ENCODE results near the gene SLC23A1.
"Not testable (repeated sequence)": the region's sequence is repeated elsewhere in the genome, so short reads cannot be mapped to it uniquely, and the experiment has no call there.

Gene SLC23A1

DNA sequence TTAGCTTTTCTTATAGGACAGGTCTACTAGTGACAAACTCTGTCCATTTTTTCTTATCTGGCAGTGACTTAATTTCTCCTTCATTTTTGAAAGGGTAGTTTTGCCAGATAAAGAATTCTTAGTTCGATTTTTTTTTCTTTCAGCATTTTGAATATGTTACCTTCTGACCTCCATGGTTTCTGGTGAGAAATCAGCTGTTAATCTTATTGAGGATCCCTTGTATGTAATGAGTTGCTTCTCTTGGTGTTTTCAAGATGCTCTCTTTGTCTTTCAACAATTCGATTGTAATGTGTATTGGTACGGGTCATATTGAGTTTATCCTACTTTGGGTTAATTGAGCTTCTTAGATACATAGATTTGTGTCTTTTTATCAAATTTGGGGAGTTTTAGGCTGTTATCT is 28.9 kb downstream of the SLC23A1 start:
- no peak overlapping the region for H3K4me3 ChIP-seq (ENCODE audit: low read depth, low read length)
- TF ChIP-seq, protein P1, sequence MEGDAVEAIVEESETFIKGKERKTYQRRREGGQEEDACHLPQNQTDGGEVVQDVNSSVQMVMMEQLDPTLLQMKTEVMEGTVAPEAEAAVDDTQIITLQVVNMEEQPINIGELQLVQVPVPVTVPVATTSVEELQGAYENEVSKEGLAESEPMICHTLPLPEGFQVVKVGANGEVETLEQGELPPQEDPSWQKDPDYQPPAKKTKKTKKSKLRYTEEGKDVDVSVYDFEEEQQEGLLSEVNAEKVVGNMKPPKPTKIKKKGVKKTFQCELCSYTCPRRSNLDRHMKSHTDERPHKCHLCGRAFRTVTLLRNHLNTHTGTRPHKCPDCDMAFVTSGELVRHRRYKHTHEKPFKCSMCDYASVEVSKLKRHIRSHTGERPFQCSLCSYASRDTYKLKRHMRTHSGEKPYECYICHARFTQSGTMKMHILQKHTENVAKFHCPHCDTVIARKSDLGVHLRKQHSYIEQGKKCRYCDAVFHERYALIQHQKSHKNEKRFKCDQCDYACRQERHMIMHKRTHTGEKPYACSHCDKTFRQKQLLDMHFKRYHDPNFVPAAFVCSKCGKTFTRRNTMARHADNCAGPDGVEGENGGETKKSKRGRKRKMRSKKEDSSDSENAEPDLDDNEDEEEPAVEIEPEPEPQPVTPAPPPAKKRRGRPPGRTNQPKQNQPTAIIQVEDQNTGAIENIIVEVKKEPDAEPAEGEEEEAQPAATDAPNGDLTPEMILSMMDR (IDR thresholded peaks at IDR 0.05; ENCODE audit: low read depth, low read length) = no peak
- no peaks in the 10 kb centered on the region for H3K9me3 ChIP-seq (ENCODE audit: severe bottlenecking)
- no peak overlapping the region for H3K27ac ChIP-seq
- peaks cover 39% of the 10 kb centered on the region for H3K36me3 ChIP-seq
- no peak for DNase-seq
- H3K27me3 ChIP-seq (ENCODE audit: insufficient read depth, low read depth, severe bottlenecking) = no peaks in the 10 kb centered on the region

DNA sequence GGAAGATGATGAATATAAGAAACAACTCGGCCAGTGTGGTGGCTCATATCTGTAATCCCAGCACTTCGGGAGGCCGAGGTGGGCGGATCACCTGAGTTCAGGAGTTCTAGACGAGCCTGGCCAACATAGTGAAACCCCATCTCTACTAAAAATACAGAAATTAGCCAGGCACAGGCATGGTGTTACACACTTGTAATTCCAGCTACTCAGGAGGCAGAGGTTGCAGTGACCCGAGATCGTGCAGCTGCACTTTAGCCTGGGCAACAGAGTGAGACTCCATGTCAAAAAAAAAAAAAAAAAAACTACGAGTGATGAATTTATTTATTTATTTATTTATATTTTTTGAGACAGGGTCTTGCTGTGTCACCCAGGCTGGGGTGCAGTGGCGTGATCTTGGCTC is 35.2 kb downstream of the SLC23A1 start:
- not testable (repeated sequence) for H3K9me3 ChIP-seq (ENCODE audit: severe bottlenecking); H3K4me3 ChIP-seq (ENCODE audit: low read depth, low read length)
- H3K36me3 ChIP-seq = peaks cover 29% of the 10 kb centered on the region

DNA sequence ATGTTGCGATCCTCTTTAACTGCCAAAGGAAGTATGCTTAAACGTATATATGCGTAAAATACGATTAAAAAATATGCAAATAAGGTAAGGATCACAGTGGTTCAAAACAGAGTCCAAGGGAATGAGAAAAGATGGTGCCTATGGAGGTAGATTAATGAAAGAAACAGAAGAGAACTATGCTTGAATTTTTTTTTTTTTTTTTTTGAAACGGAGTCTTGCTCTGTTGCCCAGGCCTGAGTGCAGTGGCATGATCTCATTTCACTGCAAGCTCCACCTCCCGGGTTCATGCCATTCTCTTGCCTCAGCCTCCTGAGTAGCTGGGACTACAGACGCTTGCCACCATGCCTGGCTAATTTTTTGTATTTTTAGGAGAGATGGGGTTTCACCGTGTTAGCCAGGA is 37.7 kb downstream of the SLC23A1 start:
- H3K9me3 ChIP-seq (ENCODE audit: severe bottlenecking); H3K4me3 ChIP-seq (ENCODE audit: low read depth, low read length); H3K27me3 ChIP-seq (ENCODE audit: insufficient read depth, low read depth, severe bottlenecking); DNase-seq; H3K27ac ChIP-seq: not testable (repeated sequence)
- peaks cover 28% of the 10 kb centered on the region for H3K36me3 ChIP-seq

More for the DNA sequence above, 35.2 kb downstream of the SLC23A1 start:
- H3K27ac ChIP-seq; H3K27me3 ChIP-seq (ENCODE audit: insufficient read depth, low read depth, severe bottlenecking); DNase-seq: not testable (repeated sequence)

DNA sequence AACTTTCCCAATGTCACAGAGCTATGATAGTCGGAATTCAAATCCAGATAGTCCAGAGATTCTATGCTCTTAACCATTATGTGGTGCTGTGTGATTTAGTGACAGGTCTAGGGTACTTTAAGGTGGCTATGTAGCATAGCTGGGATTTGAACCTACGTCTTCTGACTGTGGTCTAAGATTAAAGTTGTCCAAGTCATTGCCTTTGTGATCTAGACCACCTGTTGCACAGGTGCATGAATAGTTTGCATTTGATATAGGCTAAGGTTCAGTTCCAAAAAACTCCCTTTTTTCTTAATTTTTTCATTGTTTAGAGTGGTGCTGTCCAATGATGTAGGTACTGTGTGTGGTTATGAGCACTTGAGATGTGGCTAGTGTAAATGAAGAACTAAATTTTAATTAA is 38.9 kb downstream of the SLC23A1 start:
- Histone ChIP-seq H3K9me3 (ENCODE audit: severe bottlenecking) (peaks cover 3% of the 10 kb centered on the region), H3K36me3 (peaks cover 28% of the 10 kb centered on the region), H3K27ac (no peak overlapping the region), H3K27me3 (ENCODE audit: insufficient read depth, low read depth, severe bottlenecking) (no peaks in the 10 kb centered on the region), H3K4me3 (ENCODE audit: low read depth, low read length) (no peak overlapping the region)
- TF ChIP-seq, protein P1 (IDR thresholded peaks at IDR 0.05; ENCODE audit: low read depth, low read length) = no peak
- DNase-seq = no peak

DNA sequence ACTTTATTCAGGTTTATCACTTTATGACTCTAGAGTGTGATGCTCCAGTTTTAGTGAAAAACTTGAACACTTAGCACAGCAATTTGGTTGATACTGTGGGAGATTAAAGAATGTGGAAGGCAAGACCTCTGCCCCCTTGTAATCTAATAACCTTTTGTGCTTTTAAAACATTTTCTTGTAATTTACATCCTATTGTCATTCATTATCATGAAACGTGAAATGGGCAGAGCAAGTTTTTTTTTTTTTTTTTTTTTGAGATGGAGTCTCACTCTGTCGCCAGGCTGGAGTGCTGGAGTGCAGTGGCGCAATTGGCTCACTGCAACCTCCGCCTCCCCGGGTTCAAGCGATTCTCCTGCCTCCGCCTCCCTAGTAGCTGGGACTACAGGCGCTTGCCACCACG is 39.6 kb downstream of the SLC23A1 start:
- H3K27ac ChIP-seq = no peak overlapping the region; the same call in 1 of the 2 replicates
- DNase-seq = no peak

DNA sequence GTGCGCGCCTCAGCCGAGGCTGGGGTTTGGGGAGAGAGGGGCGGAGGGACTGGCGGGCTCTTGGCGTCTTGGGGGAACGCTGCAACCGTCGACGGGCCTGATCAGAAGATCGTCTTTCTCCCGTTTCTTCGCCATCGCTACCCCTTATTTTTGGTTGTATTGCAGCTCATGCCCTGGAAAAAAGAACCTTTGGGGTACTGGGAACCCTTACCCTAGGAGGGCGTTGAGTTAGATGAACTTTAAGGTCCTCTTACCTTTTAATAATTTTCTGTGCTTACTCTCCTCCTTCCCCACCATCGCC is 40.7 kb downstream of the SLC23A1 start:
- TF ChIP-seq, protein P1 (IDR thresholded peaks at IDR 0.05; ENCODE audit: low read depth, low read length) = no peak
- DNase-seq = no peak
- Histone ChIP-seq H3K4me3 (ENCODE audit: low read depth, low read length) (peak overlapping the region; percentile 70), H3K36me3 (peaks cover 28% of the 10 kb centered on the region), H3K27ac (peak overlapping the region; percentile 96), H3K27me3 (ENCODE audit: insufficient read depth, low read depth, severe bottlenecking) (no peaks in the 10 kb centered on the region), H3K9me3 (ENCODE audit: severe bottlenecking) (peaks cover 3% of the 10 kb centered on the region)

More for the DNA sequence above, 39.6 kb downstream of the SLC23A1 start:
- Histone ChIP-seq H3K9me3 (ENCODE audit: severe bottlenecking) (peaks cover 3% of the 10 kb centered on the region), H3K4me3 (ENCODE audit: low read depth, low read length) (peak overlapping the region; percentile 70; the same call in 1 of the 2 replicates), H3K27me3 (ENCODE audit: insufficient read depth, low read depth, severe bottlenecking) (no peaks in the 10 kb centered on the region), H3K36me3 (peaks cover 28% of the 10 kb centered on the region)
- TF ChIP-seq, protein P1 (IDR thresholded peaks at IDR 0.05; ENCODE audit: low read depth, low read length) = no peak

DNA sequence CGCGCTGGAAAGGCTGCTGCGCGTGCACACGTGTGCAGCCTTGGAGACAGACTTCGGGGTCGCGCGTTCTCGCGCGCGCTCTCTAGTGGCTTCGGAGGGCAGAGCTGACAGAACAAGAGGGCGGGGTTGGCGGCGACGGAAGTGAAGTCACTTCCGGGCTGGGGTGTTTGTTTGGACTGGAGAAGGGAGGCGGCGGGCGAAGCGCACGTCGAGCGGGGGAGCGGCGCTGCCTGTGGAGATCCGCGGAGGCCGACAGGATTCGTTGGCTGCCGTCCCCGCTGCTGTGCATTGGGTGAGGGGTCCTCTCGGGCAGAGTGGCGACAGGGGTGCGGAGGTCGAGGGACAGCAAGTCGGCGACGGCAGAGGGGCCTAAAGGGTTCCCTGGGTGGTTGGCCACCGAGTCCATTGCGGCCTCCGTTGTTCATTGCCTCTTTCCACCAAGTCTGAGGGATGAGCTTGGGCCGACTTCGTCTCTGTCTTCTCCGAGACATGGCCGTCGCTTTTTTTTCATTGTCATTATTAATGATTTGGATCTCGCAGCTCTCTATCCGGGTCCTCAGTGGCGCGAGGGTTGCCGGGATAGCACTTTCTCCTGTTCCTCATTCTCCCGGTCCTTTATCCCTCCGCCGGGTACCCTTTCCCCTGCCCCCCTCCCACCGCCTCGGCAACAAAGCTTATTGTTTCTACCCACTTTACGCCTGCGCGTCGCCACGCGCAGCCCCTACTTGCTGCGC is 41.2 kb downstream of the SLC23A1 start, which contains the start of gene PAIP2:
Gene PAIP2, plus strand, starts transcription at position 166 of the 734 bp plus-strand sequence. CDS start 21,931 bp downstream, outside the sequence.
- Histone ChIP-seq H3K9me3 (ENCODE audit: severe bottlenecking) (peaks cover 3% of the 10 kb centered on the region), H3K27ac (peak within 1 kb of the TSS; percentile 96), H3K36me3 (peaks cover 28% of the 10 kb centered on the region), H3K27me3 (ENCODE audit: insufficient read depth, low read depth, severe bottlenecking) (no peaks in the 10 kb centered on the region), H3K4me3 (ENCODE audit: low read depth, low read length) (peak within 1 kb of the TSS; percentile 70)
- TF ChIP-seq, protein P1 (IDR thresholded peaks at IDR 0.05; ENCODE audit: low read depth, low read length) = peak; percentile 83
- DNase-seq = peak; percentile 98
